ENCODE results near the gene SLIT1. TPM values are rescaled to one million over a fixed set of nuclear protein-coding genes. Genes with fewer than 3 reads are reported as not detected.

Gene SLIT1
- total RNA-seq, 1 donor from 2014 or later = 0.23 TPM

- no peak for FAIRE-seq
- Histone ChIP-seq H3K9me3 (ENCODE audit: insufficient read depth, low read depth, low read length) (no peaks in the 10 kb centered on the region), H2AFZ (ENCODE audit: low read depth, low read length) (no peak overlapping the region), H3K36me3 (ENCODE audit: insufficient read depth, low read length) (no peaks in the 10 kb centered on the region), H3K79me2 (ENCODE audit: insufficient read depth, low read length) (no peaks in the 10 kb centered on the region), H4K20me1 (ENCODE audit: insufficient read depth, low read length) (no peaks in the 10 kb centered on the region), H3K27me3 (ENCODE audit: insufficient read depth, low read length) (peaks cover 22% of the 10 kb centered on the region), H3K27ac (ENCODE audit: low read depth, low read length) (no peak overlapping the region), H3K9ac (ENCODE audit: low read length) (no peak overlapping the region), H3K4me1 (ENCODE audit: insufficient read depth, low read length) (no peaks in the 10 kb centered on the region), H3K4me3 (ENCODE audit: insufficient read depth, low read depth, low read length) (no peak overlapping the region), H3K4me2 (ENCODE audit: low read length) (no peak overlapping the region)
- DNase-seq (ENCODE audit: low read depth) = no peak
- Mint-ChIP-seq H3K27ac (ENCODE audit: unreplicated experiment) (no peak overlapping the region), H3K9me3 (ENCODE audit: unreplicated experiment) (no peaks in the 10 kb centered on the region), H3K27me3 (ENCODE audit: low read depth, unreplicated experiment) (peaks cover 59% of the 10 kb centered on the region), H3K4me1 (ENCODE audit: low read depth, unreplicated experiment) (no peaks in the 10 kb centered on the region), H3K36me3 (ENCODE audit: low read depth, unreplicated experiment) (no peaks in the 10 kb centered on the region), H3K4me3 (ENCODE audit: unreplicated experiment) (no peak overlapping the region)
- TF ChIP-seq EZH2 (IDR thresholded peaks at IDR 0.05; ENCODE audit: insufficient read depth, low read length) (no peak), CTCF (IDR thresholded peaks at IDR 0.05; ENCODE audit: insufficient read depth, low read depth, low read length) (no peak)
Measured at GRCh38 chr10:97119058-97119745, 66.6 kb downstream of the SLIT1 start.

DNA sequence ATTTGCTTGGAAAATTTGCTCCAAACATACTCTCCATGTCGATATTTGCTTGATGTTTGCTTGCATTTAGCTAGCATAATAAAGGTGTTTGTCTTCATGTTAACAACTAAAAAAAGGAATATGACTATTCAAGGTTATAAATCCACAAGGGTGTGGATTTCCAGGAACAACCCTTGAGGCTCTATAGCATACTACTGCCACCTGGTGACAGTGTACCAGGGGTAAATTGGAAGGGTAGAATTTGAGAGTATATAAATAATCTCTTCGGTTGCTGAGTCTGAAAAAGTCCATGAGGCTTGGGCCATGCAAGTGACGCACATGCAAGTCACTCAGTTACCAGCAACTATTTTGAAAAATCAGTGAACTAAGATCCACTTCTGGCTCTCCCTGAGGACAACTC lies 68.4 kb downstream of the SLIT1 start:
- Histone ChIP-seq H3K27me3 (ENCODE audit: insufficient read depth, low read length) (peaks cover 20% of the 10 kb centered on the region), H3K79me2 (ENCODE audit: insufficient read depth, low read length) (no peaks in the 10 kb centered on the region), H3K36me3 (ENCODE audit: insufficient read depth, low read length) (no peaks in the 10 kb centered on the region), H2AFZ (ENCODE audit: low read depth, low read length) (no peak overlapping the region), H3K9ac (ENCODE audit: low read length) (no peak overlapping the region), H3K27ac (ENCODE audit: low read depth, low read length) (no peak overlapping the region), H3K4me3 (ENCODE audit: insufficient read depth, low read depth, low read length) (no peak overlapping the region), H3K9me3 (ENCODE audit: insufficient read depth, low read depth, low read length) (no peaks in the 10 kb centered on the region), H4K20me1 (ENCODE audit: insufficient read depth, low read length) (no peaks in the 10 kb centered on the region), H3K4me1 (ENCODE audit: insufficient read depth, low read length) (no peaks in the 10 kb centered on the region), H3K4me2 (ENCODE audit: low read length) (no peak overlapping the region)
- H3K27ac Mint-ChIP-seq (ENCODE audit: unreplicated experiment) = no peak overlapping the region
- FAIRE-seq (no peak), DNase-seq (ENCODE audit: low read depth) (no peak)
- TF ChIP-seq CTCF (IDR thresholded peaks at IDR 0.05; ENCODE audit: insufficient read depth, low read depth, low read length) = peak; percentile 26
- TF ChIP-seq EZH2 (IDR thresholded peaks at IDR 0.05; ENCODE audit: insufficient read depth, low read length) = no peak
- no peaks in the 10 kb centered on the region for H3K9me3 Mint-ChIP-seq (ENCODE audit: unreplicated experiment)
- H3K27me3 Mint-ChIP-seq (ENCODE audit: low read depth, unreplicated experiment) = peaks cover 57% of the 10 kb centered on the region
- H3K36me3 Mint-ChIP-seq (ENCODE audit: low read depth, unreplicated experiment) = no peaks in the 10 kb centered on the region
- no peak overlapping the region for H3K4me3 Mint-ChIP-seq (ENCODE audit: unreplicated experiment)
- H3K4me1 Mint-ChIP-seq (ENCODE audit: low read depth, unreplicated experiment) = no peaks in the 10 kb centered on the region

- TF ChIP-seq CTCF (IDR thresholded peaks at IDR 0.05; ENCODE audit: insufficient read depth, low read depth, low read length) (no peak), EZH2 (IDR thresholded peaks at IDR 0.05; ENCODE audit: insufficient read depth, low read length) (no peak)
- Mint-ChIP-seq H3K4me1 (ENCODE audit: low read depth, unreplicated experiment) (no peaks in the 10 kb centered on the region), H3K9me3 (ENCODE audit: unreplicated experiment) (peaks cover 2% of the 10 kb centered on the region), H3K27ac (ENCODE audit: unreplicated experiment) (no peak overlapping the region), H3K36me3 (ENCODE audit: low read depth, unreplicated experiment) (no peaks in the 10 kb centered on the region), H3K27me3 (ENCODE audit: low read depth, unreplicated experiment) (peaks cover 56% of the 10 kb centered on the region), H3K4me3 (ENCODE audit: unreplicated experiment) (no peak overlapping the region)
- Histone ChIP-seq H3K4me1 (ENCODE audit: insufficient read depth, low read length) (no peaks in the 10 kb centered on the region), H3K79me2 (ENCODE audit: insufficient read depth, low read length) (no peaks in the 10 kb centered on the region), H3K27me3 (ENCODE audit: insufficient read depth, low read length) (peaks cover 27% of the 10 kb centered on the region), H3K36me3 (ENCODE audit: insufficient read depth, low read length) (no peaks in the 10 kb centered on the region), H3K4me3 (ENCODE audit: insufficient read depth, low read depth, low read length) (no peak overlapping the region), H2AFZ (ENCODE audit: low read depth, low read length) (no peak overlapping the region), H3K9ac (ENCODE audit: low read length) (no peak overlapping the region), H3K4me2 (ENCODE audit: low read length) (no peak overlapping the region), H3K9me3 (ENCODE audit: insufficient read depth, low read depth, low read length) (no peaks in the 10 kb centered on the region), H4K20me1 (ENCODE audit: insufficient read depth, low read length) (no peaks in the 10 kb centered on the region), H3K27ac (ENCODE audit: low read depth, low read length) (no peak overlapping the region)
- no peak for FAIRE-seq
- no peak for DNase-seq (ENCODE audit: low read depth)
Measured at GRCh38 chr10:97116462-97117162, 69.1 kb downstream of the SLIT1 start.
